Measurements from ENCODE around the gene HECA.

HECA gene

DNA sequence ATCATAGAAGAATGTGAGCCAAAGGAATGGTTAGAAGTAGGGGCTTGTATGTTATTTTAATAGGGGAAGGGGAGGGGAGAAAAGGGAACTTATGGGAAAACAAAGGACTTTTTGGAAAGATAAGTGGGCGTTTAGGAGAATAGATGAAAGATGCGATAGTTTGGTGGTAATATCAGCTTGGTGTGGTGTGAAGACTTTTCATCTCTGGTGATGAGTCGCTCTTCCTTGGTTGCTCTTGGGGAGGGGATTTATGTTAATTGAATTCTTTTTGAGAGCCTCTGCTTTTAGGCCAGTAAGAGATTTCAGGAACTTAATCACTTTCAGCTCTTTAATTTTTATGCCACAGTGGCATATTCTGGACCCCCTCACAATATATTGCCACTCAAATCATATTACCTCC lies 10.8 kb downstream of the HECA start:
- H3K4me3 ChIP-seq (replicated peaks; ENCODE audit: low read depth, low read length): no peak overlapping the region

DNA sequence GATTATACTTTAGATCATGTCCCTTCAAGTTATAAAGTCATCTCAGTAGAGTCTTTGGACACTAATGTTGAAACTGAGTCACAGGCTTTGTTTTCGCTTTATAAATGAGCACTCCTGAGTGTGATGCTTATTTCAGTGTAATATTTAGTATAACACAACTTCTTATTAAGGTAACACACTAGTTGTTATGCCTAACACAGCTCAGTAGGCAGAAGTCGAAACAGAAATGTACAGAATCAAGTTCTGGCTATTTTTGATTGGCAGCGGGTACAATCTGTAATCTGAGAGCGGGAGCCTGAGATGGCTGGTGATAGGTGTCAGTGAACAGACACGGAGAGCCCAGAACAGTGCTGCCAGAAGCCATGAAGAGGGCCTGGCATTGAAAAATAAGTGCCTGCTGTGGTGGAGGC lies 11.4 kb downstream of the HECA start:
- H3K4me3 ChIP-seq (replicated peaks; ENCODE audit: low read depth, low read length): no peak overlapping the region
- no peak for DNase-seq (ENCODE audit: extremely low read depth, low read depth)
- TF ChIP-seq, protein P1, sequence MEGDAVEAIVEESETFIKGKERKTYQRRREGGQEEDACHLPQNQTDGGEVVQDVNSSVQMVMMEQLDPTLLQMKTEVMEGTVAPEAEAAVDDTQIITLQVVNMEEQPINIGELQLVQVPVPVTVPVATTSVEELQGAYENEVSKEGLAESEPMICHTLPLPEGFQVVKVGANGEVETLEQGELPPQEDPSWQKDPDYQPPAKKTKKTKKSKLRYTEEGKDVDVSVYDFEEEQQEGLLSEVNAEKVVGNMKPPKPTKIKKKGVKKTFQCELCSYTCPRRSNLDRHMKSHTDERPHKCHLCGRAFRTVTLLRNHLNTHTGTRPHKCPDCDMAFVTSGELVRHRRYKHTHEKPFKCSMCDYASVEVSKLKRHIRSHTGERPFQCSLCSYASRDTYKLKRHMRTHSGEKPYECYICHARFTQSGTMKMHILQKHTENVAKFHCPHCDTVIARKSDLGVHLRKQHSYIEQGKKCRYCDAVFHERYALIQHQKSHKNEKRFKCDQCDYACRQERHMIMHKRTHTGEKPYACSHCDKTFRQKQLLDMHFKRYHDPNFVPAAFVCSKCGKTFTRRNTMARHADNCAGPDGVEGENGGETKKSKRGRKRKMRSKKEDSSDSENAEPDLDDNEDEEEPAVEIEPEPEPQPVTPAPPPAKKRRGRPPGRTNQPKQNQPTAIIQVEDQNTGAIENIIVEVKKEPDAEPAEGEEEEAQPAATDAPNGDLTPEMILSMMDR (IDR thresholded peaks at IDR 0.05; ENCODE audit: low read depth, low read length, missing control alignments): no peak

More for the DNA sequence above, 10.8 kb downstream of the HECA start:
- DNase-seq (ENCODE audit: extremely low read depth, low read depth): no peak
- TF ChIP-seq, protein P1 (IDR thresholded peaks at IDR 0.05; ENCODE audit: low read depth, low read length, missing control alignments): no peak

DNA sequence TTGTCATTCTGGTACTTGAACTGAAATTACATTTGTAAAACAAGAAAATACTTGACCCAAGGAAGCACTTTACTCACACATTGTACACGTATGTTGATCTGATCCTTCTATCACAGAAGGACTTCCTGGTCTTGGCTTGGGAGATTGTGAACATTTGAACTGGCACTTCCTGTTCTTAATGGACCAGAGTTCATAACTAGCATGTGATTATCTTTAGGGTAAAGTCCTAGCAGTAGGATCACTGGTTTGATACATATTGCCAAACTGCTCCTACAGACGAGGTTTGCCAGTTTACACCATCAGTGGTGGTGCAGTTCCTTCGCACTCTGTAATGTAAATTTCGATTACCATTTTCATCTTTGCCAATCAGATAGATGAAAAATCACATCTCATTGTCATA lies 12.7 kb downstream of the HECA start:
- TF ChIP-seq, protein P1 (IDR thresholded peaks at IDR 0.05; ENCODE audit: low read depth, low read length, missing control alignments): no peak
- no peak overlapping the region for H3K4me3 ChIP-seq (replicated peaks; ENCODE audit: low read depth, low read length)
- no peak for DNase-seq (ENCODE audit: extremely low read depth, low read depth)

DNA sequence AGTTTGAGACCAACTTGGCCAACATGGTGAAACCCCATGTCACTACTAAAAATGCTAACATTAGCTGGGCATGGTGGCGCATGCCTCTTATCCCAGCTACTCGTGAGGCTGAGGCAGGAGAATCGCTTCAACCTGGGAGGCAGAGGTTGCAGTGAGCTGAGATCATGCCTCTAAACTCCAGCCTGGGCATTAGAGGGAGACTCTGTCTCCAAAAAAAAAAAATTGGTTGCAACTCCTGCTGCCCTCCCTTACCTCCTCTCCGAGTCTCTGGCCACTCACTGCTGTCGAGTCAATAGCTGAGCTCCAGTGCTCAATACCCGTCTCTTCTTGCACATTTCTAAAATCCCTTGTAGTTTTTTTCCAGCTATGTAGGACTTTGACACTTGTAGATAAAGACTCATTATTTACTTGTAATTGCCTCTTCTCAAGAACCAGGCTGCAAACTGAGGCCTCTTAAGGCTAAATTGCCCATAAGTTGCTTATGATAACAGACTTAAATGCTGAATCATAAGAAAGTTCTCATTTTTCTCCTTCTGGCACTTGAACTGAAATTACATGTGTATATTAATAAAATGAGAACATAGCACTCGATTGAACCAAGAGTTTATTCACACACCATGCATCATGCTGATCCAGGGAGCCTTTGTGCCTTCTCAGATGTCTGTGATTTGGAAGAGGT lies 13.8 kb downstream of the HECA start:
- TF ChIP-seq, protein P1 (IDR thresholded peaks at IDR 0.05; ENCODE audit: low read depth, low read length, missing control alignments): no peak
- H3K4me3 ChIP-seq (replicated peaks; ENCODE audit: low read depth, low read length): no peak overlapping the region
- DNase-seq (ENCODE audit: extremely low read depth, low read depth): no peak

DNA sequence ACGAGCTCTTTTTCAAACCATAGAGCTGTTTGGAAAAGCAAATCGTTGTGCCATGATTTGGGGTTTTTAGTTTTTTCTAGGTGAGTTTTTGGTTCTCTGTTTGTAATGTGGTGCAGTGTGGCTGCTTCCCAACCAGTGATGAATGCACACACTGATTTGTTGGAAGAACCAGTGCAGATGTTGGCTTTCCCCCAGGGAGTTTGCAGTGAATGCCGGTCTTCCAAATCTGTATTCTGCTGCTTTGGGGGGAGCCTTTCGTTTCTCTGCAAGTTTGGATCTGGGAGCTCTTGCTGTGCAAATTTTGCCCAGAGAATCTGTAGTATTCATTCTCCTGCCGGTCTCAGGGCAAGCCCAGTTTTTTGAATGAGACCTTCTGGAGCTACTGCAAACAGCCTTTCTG lies 14.5 kb downstream of the HECA start:
- H3K4me3 ChIP-seq (replicated peaks; ENCODE audit: low read depth, low read length): no peak overlapping the region
- TF ChIP-seq, protein P1 (IDR thresholded peaks at IDR 0.05; ENCODE audit: low read depth, low read length, missing control alignments): no peak
- DNase-seq (ENCODE audit: extremely low read depth, low read depth): no peak

DNA sequence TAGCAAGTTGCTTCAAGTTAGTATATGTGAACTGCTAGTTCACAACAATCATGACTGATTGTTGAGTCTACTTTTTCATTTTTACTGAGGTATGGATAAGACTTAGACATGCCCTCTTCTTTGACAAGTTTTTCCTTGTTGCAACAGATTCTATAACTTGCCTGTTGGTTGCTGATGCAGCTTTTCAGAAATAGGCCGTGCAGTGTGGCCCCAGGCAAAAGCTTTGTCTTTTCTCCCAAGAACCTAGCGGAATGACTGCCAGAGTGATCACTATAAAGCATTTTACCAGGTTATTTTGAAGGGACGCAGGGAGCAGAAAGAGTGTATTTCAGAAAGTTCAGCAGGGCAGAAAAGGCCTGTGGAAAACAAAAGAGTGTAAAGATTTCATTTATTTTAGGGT lies 16.0 kb downstream of the HECA start:
- no peak for DNase-seq (ENCODE audit: extremely low read depth, low read depth)
- TF ChIP-seq, protein P1 (IDR thresholded peaks at IDR 0.05; ENCODE audit: low read depth, low read length, missing control alignments): no peak
- H3K4me3 ChIP-seq (replicated peaks; ENCODE audit: low read depth, low read length): no peak overlapping the region
